Fibroblast of lung (primary cell): ENCODE results near the gene ARID2.

Experiments used
- CTCF ChIP-seq, 2 donors: IDR thresholded peaks in 1 of 2; conservative IDR thresholded peaks in 1 of 2; 1 replicate in 1 of 2; 2 replicates in 1 of 2; pipeline ENCODE4 v1.5.1; 2011 to 2012; ENCODE audit warnings: low read length in 2 of 2, control low read depth in 1 of 2, inconsistent platforms in 1 of 2, low read depth in 1 of 2, mild to moderate bottlenecking in 1 of 2
- EZH2 ChIP-seq: IDR thresholded peaks from 2 replicates; pipeline ENCODE4 v1.5.1; 2012; ENCODE audit warnings: low read length, control low read depth, mild to moderate bottlenecking; ENCODE audit errors: missing control alignments

- no peak for TF ChIP-seq CTCF (conservative IDR thresholded peaks at IDR 0.05 in 1 of 2, IDR thresholded peaks at IDR 0.05 in 1 of 2; ENCODE audit: low read depth in 1 of 2, low read length in 2 of 2)
- TF ChIP-seq EZH2 = no peak
Observed at GRCh38 chr12:45933504-45933903, 204.0 kb downstream of the ARID2 start.
